ENCODE measurements around the gene GALNS.

GRCh38 chr16:88871349-88871702, 14.6 kb upstream of the GALNS start:
- no peak for TF ChIP-seq CTCF (conservative IDR thresholded peaks at IDR 0.05; ENCODE audit: low read depth, low read length)
- TF ChIP-seq USF2 (IDR thresholded peaks at IDR 0.05; ENCODE audit: low read depth, low read length): no peak

Measured in IMR-90 (cell line).